ENCODE results near the gene SYT1. TPM values are rescaled to one million over a fixed set of nuclear protein-coding genes. Genes with fewer than 3 reads are reported as not detected.

Gene SYT1
- total RNA-seq, 6 donors from 2014 or later: 0.52 to 0.67 (median 0.59) TPM; not detected in 3

DNA sequence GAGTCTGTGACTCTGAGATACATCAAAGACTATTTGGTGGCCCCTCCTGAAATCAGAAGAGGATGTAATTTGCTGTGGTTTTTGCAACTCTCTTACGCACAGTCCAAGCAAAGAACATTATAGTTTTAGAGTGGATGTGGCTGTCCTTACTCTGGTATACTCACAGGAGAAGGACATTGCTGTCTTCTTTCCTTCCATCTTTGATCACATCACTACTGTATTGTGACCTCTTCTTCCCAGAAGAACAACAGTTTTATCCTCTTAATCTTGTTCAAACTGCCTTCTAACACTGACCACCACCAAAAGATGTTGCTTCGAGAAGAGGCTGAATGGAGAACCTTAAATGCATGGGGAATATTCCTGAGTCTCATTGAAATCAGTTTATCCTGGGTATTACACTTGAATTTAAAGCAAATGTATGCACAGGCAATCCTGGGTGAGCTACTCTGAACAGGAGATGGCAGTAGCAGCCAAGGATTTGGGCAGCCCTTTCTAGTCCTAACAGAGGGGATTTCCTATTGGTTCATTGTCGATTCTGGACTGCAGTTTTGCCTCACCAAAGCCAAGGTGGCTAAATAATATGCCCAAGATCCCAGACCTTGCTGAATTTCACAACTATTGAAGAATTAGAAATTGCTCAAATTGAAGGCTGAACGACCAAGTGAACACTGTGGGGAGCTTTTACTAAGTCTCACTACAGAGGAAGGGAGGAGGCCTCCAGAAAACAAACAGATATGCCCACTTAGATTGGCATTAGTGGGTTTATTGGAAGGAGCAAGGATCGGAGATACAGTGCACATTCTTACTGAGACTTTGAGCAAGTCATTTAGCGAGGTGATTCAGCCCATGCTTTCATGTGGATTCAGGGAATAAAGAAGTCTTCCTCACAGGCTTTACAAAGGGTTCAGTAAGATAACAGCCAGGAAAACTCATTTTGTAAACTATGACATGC, 543.4 kb downstream of the SYT1 start:
- Histone ChIP-seq H3K4me1 (peaks cover 0 to 5% (median 4%) of the 10 kb centered on the region in 4 donors), H3K9me3 (no peaks in the 10 kb centered on the region), H3K4me3 (no peak overlapping the region), H3K27ac (no peak overlapping the region), H3K27me3 (no peaks in the 10 kb centered on the region), H3K36me3 (no peaks in the 10 kb centered on the region)
- ATAC-seq (ENCODE audit: low FRiP score in 2 of 2) (peak; percentile 55 to 77), DNase-seq (peak in 1 of 2 donors; percentile 40)
- WGBS, 2 donors: 48 to 50% methylated on average over 6 of the region's 6 CpGs
- TF ChIP-seq, protein P1, sequence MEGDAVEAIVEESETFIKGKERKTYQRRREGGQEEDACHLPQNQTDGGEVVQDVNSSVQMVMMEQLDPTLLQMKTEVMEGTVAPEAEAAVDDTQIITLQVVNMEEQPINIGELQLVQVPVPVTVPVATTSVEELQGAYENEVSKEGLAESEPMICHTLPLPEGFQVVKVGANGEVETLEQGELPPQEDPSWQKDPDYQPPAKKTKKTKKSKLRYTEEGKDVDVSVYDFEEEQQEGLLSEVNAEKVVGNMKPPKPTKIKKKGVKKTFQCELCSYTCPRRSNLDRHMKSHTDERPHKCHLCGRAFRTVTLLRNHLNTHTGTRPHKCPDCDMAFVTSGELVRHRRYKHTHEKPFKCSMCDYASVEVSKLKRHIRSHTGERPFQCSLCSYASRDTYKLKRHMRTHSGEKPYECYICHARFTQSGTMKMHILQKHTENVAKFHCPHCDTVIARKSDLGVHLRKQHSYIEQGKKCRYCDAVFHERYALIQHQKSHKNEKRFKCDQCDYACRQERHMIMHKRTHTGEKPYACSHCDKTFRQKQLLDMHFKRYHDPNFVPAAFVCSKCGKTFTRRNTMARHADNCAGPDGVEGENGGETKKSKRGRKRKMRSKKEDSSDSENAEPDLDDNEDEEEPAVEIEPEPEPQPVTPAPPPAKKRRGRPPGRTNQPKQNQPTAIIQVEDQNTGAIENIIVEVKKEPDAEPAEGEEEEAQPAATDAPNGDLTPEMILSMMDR (IDR thresholded peaks at IDR 0.05): peak; percentile 33 to 66 (median 44)
- TF ChIP-seq POLR2AphosphoS5 (IDR thresholded peaks at IDR 0.05): no peak

DNA sequence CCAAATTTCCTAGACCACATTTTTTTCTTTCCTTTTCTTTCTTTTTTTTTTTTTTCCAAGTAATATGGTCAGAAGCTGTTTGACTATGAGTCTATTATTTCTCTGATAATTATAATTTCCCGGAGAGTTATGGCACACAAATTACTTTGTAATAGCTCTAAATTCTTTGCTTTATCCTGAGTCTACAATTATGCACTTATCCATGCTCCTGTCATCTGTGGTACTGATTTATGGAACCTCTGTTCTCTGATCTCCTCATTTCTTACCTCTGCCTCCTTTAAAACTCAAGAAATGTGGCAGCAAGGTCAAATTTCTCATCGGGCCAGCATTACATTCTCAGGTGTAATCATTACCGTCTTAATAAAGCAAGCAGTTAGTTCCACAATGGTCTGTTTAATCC, 544.1 kb downstream of the SYT1 start:
- Histone ChIP-seq H3K9me3 (no peaks in the 10 kb centered on the region), H3K4me1 (peaks cover 0 to 5% (median 4%) of the 10 kb centered on the region in 4 donors), H3K4me3 (no peak overlapping the region), H3K36me3 (no peaks in the 10 kb centered on the region), H3K27ac (no peak overlapping the region), H3K27me3 (no peaks in the 10 kb centered on the region)
- whole genome bisulfite sequencing, 2 donors: 80 to 86% methylated on average over 3 of the region's 3 CpGs
- TF ChIP-seq EP300 (IDR thresholded peaks at IDR 0.05) (no peak), POLR2AphosphoS5 (IDR thresholded peaks at IDR 0.05) (no peak), POLR2A (IDR thresholded peaks at IDR 0.05) (no peak)
- TF ChIP-seq, protein P1 (IDR thresholded peaks at IDR 0.05): no peak
- DNase-seq (no peak), ATAC-seq (ENCODE audit: low FRiP score in 2 of 2) (no peak)

DNA sequence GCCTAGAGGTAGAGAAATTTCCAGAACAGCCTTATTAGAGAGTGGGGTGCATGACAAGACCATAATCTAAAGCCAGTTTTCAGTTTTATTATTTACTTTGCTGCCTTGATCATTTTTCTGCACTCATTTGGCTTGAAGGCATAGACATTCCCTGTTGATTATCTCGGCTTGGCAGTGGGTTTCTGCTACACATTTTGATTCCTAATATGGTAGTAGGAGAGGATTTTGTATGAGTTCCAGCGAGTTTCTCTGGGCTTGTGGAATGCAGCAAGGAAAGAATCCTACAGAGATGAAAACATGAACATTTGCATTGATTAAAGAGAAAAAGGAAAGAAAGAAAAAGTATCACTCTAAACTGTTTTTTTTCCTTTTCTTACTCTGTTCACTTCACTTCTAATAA, 545.0 kb downstream of the SYT1 start:
- DNase-seq (no peak), ATAC-seq (ENCODE audit: low FRiP score in 2 of 2) (no peak)
- TF ChIP-seq, protein P1 (IDR thresholded peaks at IDR 0.05): no peak
- TF ChIP-seq EP300 (IDR thresholded peaks at IDR 0.05) (no peak), POLR2AphosphoS5 (IDR thresholded peaks at IDR 0.05) (no peak), POLR2A (IDR thresholded peaks at IDR 0.05) (no peak)
- 51 to 54% methylated on average over 2 of the region's 2 CpGs for WGBS, 2 donors
- H3K36me3 ChIP-seq: no peaks in the 10 kb centered on the region
- no peaks in the 10 kb centered on the region for H3K9me3 ChIP-seq
- H3K27me3 ChIP-seq: no peaks in the 10 kb centered on the region
- H3K4me1 ChIP-seq: peaks cover 0 to 5% (median 4%) of the 10 kb centered on the region in 4 donors
- H3K27ac ChIP-seq: no peak overlapping the region
- H3K4me3 ChIP-seq: no peak overlapping the region

DNA sequence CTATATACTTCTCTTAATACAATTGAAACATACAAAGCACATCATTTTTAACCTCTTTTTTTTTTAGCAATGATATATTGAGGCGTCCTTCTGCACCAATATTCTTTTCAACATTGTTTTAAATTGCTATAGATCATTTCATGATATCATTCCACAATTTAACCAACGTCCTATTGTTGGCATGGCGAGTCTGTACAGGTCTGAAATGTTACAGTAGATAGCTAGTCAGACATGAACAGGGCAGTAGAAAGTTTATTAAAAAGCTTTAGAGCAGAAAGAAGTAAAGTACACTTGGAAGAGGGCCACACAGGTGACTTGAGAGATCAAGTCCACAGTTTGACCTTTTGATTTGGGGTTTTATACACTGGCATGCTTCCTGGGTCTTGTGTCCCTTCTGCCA, 547.2 kb downstream of the SYT1 start:
- no peaks in the 10 kb centered on the region for H3K27me3 ChIP-seq
- no peaks in the 10 kb centered on the region for H3K9me3 ChIP-seq
- WGBS, 2 donors: 80 to 88% methylated on average over 3 of the region's 3 CpGs
- no peaks in the 10 kb centered on the region for H3K36me3 ChIP-seq
- H3K4me3 ChIP-seq: no peak overlapping the region
- ATAC-seq (ENCODE audit: low FRiP score in 2 of 2) (no peak), DNase-seq (no peak)
- TF ChIP-seq EP300 (IDR thresholded peaks at IDR 0.05) (no peak), POLR2AphosphoS5 (IDR thresholded peaks at IDR 0.05) (no peak), POLR2A (IDR thresholded peaks at IDR 0.05) (no peak)
- TF ChIP-seq, protein P1 (IDR thresholded peaks at IDR 0.05): no peak
- H3K27ac ChIP-seq: no peak overlapping the region
- peaks cover 0 to 5% (median 4%) of the 10 kb centered on the region in 4 donors for H3K4me1 ChIP-seq

Data from upper lobe of left lung (tissue), 6 donors.